ACC112 (cell line): ENCODE measurements around the gene NGEF.

Experiments
- H2AFZ ChIP-seq: fragments of 200-600 bp; sonication (generic); one replicate; pipeline ENCODE4 v1.6.0; 2017; ENCODE audit warnings: antibody characterized with exemption, low read length; ENCODE audit not compliant: unreplicated experiment
- H3K27ac ChIP-seq: fragments of 200-600 bp; sonication (generic); 2 replicates; pipeline ENCODE4 v1.5.1; 2014; ENCODE audit warnings: low read depth, mild to moderate bottlenecking, antibody characterized with exemption, low read length, moderate library complexity
- H3K27me3 ChIP-seq: fragments of 200-600 bp; sonication (generic); 2 replicates; pipeline ENCODE4 v1.6.1; 2014; ENCODE audit warnings: mild to moderate bottlenecking, antibody characterized with exemption, low read length, moderate library complexity, mixed read lengths; ENCODE audit not compliant: insufficient read depth
- H3K36me3 ChIP-seq: fragments of 200-600 bp; sonication (generic); 2 replicates; pipeline ENCODE4 v1.6.1; 2016; ENCODE audit warnings: mild to moderate bottlenecking, antibody characterized with exemption, low read length, moderate library complexity, mixed read lengths; ENCODE audit not compliant: insufficient read depth
- H3K4me1 ChIP-seq: fragments of 200-600 bp; sonication (generic); one replicate; pipeline ENCODE4 v1.6.1; 2016; ENCODE audit warnings: low read length, mixed read lengths; ENCODE audit not compliant: insufficient read depth, unreplicated experiment, control insufficient read depth
- H3K4me3 ChIP-seq: fragments of 200-600 bp; sonication (generic); 2 replicates; pipeline ENCODE4 v1.5.1; 2014; ENCODE audit warnings: mild to moderate bottlenecking, low read depth, low read length
- H3K79me2 ChIP-seq: fragments of 200-600 bp; sonication (generic); one replicate; pipeline ENCODE4 v1.6.0; 2016; ENCODE audit warnings: low read length; ENCODE audit not compliant: control insufficient read depth, unreplicated experiment, insufficient read depth

Gene NGEF

GRCh38 chr2:232940724-232941123 lies 72.3 kb downstream of the NGEF start:
- Histone ChIP-seq H3K36me3 (no peaks in the 10 kb centered on the region), H3K27me3 (peaks cover 8% of the 10 kb centered on the region; the same call in 1 of the 2 replicates), H3K79me2 (no peaks in the 10 kb centered on the region), H3K27ac (no peak overlapping the region), H2AFZ (no peak overlapping the region), H3K4me3 (no peak overlapping the region), H3K4me1 (peaks cover 6% of the 10 kb centered on the region)

DNA sequence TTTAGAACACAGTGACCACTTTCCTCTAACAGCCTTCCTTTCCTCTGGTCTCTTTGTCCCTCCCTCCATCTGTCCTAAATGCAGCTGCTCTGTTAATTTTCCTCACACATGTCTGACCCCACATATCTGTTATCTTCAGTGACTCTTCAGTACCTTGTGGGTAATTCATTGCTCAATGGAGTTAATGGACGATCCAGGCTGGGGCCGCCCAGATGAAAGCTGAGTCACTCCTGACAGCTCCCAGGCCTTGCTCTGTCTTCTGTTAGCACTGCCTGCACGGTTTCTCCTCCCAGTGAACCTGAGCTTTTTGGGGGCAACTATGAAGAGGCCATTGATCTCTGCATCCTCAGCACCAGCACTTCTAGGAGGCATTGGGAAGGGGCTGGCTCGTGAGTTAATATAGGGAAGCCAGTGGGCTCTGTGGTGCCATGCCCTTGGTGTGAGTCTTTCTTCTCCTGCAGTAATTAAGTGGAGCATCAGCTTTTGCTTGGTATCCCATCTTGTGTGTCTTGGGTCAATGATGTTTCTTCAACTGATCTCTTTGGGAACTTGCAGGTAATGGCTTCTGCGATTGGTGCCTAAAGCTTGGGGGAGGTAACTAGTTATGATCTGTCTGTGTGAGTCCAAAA lies 75.7 kb downstream of the NGEF start:
- Histone ChIP-seq H3K27ac (no peak overlapping the region), H3K27me3 (peaks cover 8% of the 10 kb centered on the region; the same call in 1 of the 2 replicates), H3K79me2 (no peaks in the 10 kb centered on the region), H3K4me3 (no peak overlapping the region), H2AFZ (no peak overlapping the region), H3K4me1 (peaks cover 6% of the 10 kb centered on the region), H3K36me3 (no peaks in the 10 kb centered on the region)

DNA sequence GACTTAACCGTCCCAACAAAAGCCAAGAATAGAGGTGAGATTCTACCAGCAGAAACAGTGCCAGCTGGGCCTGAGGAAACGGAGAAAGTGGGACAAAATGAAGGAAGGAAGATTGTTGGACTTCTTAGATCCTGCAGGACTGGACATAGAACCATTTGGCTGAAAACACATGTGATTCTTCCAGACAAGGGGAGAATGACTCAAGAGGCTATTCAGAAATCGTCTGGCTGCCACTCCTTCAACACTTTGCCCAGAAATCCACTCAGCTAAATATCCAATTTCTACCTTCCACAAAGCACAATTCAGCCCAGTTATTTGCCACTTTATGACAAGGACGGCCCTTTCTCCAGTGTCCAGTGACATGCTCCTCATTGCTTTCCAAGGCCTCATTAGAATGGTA lies 81.4 kb downstream of the NGEF start:
- Histone ChIP-seq H3K27ac (no peak overlapping the region), H3K36me3 (no peaks in the 10 kb centered on the region), H3K27me3 (peaks cover 36% of the 10 kb centered on the region), H3K4me1 (no peaks in the 10 kb centered on the region), H3K4me3 (no peak overlapping the region), H3K79me2 (no peaks in the 10 kb centered on the region), H2AFZ (no peak overlapping the region)

DNA sequence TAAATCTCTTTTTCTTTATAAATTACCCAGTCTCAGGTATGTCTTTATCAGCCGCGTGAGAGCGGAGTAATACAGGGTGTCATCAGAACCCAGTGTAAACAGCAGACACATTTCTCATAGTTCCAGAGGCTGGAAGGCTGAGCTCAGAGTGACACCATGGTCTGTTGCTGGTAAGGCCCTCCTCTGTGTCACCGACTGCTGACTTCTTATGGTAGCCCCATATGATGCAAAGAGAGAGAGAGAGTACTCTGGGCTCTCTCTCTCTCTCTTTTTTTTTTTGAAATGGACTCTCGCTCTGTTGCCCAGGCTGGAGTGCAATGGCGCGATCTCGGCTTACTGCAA lies 83.0 kb downstream of the NGEF start:
- H3K36me3 ChIP-seq, result no peaks in the 10 kb centered on the region
- H3K4me3 ChIP-seq, result no peak overlapping the region
- no peak overlapping the region for H2AFZ ChIP-seq
- peaks cover 51% of the 10 kb centered on the region for H3K27me3 ChIP-seq
- H3K27ac ChIP-seq, result no peak overlapping the region
- H3K4me1 ChIP-seq, result no peaks in the 10 kb centered on the region
- no peaks in the 10 kb centered on the region for H3K79me2 ChIP-seq

- Histone ChIP-seq H3K4me3 (no peak overlapping the region), H3K27me3 (peaks cover 54% of the 10 kb centered on the region), H3K79me2 (no peaks in the 10 kb centered on the region), H2AFZ (no peak overlapping the region), H3K36me3 (no peaks in the 10 kb centered on the region), H3K27ac (no peak overlapping the region), H3K4me1 (no peaks in the 10 kb centered on the region)
These were observed 83.6 kb downstream of the NGEF start for GRCh38 chr2:232929303-232930058.

GRCh38 chr2:232928551-232929302 lies 84.3 kb downstream of the NGEF start:
- Histone ChIP-seq H3K4me3 (peak overlapping the region; percentile 33; the same call in 1 of the 2 replicates), H3K79me2 (no peaks in the 10 kb centered on the region), H3K27ac (no peak overlapping the region), H3K36me3 (no peaks in the 10 kb centered on the region), H2AFZ (no peak overlapping the region), H3K27me3 (peaks cover 56% of the 10 kb centered on the region), H3K4me1 (no peaks in the 10 kb centered on the region)

DNA sequence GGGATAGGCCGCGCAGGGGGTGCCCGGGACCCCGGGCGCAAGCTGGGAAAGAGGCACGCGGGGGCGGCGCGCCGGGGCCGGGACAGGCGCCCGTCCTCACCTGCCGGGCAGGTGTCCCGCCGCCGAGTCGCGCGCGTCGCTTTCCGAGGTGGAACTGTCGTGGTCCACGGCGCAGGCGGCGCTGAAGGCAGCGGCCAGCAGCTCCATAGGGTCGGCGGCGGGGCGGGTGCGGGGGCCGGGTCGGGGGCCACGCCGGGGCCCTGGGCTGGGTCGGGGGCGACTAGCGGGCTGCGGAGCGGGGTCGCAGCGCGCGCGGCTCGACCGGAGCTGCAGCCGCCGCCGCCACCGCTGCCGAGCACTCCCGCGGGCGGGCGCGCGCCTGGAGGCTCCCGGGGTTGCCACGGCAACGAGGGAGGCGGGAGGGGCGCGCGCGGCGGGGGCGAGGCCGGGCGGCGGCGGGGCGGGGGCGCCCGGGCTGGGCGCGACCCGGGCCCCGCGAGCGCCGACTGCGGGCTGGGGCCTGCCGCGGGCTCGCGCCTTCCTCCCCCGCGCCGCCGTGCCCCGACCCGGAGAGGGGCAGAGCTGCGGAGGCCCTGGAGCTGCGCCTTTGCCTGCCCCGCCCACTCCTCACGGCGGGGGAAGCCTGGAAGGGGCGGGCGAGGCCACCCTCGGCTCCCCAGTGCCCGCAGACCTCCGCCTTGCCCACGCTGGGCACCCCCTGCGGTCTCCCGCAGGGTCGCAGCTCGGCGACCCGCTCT lies 85.1 kb downstream of the NGEF start:
- Histone ChIP-seq H3K4me3 (peak overlapping the region; percentile 75), H3K36me3 (no peaks in the 10 kb centered on the region), H3K4me1 (no peaks in the 10 kb centered on the region), H3K27ac (no peak overlapping the region), H3K27me3 (peaks cover 56% of the 10 kb centered on the region), H2AFZ (no peak overlapping the region), H3K79me2 (no peaks in the 10 kb centered on the region)

- H3K36me3 ChIP-seq, result no peaks in the 10 kb centered on the region
- H3K4me3 ChIP-seq, result peak overlapping the region; percentile 75
- no peak overlapping the region for H3K27ac ChIP-seq
- H3K79me2 ChIP-seq, result no peaks in the 10 kb centered on the region
- H3K4me1 ChIP-seq, result no peaks in the 10 kb centered on the region
- H2AFZ ChIP-seq, result peak overlapping the region; percentile 64
- H3K27me3 ChIP-seq, result peaks cover 56% of the 10 kb centered on the region
These were observed 85.8 kb downstream of the NGEF start for GRCh38 chr2:232927032-232927792.

DNA sequence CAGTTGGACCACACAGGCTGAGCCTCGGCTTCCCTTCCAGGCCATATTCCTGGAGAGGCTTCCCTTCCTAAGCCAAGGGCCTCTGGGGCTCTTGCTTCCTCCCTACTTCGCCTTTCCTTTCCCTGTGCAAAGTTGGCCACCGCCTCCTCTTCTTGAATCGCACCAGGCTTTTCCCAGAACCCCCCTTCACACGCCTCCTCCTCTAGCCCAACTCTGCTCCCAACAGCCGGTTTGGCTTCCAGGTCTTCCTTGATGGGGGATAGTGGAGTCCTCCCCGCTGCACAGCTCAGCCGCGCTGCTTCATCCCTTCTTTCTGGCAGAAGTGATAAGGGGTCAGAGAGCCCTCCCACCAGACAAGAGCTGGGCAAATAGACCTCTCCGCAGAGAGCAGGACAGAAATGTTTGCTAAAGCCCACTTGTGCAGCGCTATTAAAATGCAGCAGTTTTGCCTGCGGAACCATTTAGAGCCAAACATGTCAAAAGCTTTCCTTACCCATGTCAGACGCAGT lies 86.6 kb downstream of the NGEF start:
- no peak overlapping the region for H2AFZ ChIP-seq
- H3K27me3 ChIP-seq, result peaks cover 56% of the 10 kb centered on the region
- no peak overlapping the region for H3K27ac ChIP-seq
- no peaks in the 10 kb centered on the region for H3K4me1 ChIP-seq
- H3K79me2 ChIP-seq, result no peaks in the 10 kb centered on the region
- peak overlapping the region; percentile 75 for H3K4me3 ChIP-seq
- no peaks in the 10 kb centered on the region for H3K36me3 ChIP-seq

DNA sequence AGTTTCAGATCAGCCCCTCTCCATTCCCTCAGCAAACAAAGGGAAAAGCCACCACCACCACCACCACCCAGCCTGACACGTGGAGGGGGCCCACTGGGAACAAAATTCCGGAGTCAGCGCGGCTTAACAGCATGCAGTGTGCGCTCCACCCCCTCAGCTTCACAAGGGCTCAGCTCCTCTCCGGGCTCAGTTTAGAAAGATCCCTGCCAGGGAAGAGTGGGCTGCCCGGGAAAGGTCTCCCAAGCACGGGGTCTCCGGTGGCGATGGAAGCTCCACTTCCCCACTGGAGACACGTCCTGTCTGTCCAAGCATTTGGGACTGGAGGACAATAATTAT lies 87.3 kb downstream of the NGEF start:
- Histone ChIP-seq H3K36me3 (no peaks in the 10 kb centered on the region), H3K79me2 (no peaks in the 10 kb centered on the region), H3K27me3 (peaks cover 57% of the 10 kb centered on the region), H2AFZ (no peak overlapping the region), H3K4me3 (no peak overlapping the region), H3K4me1 (no peaks in the 10 kb centered on the region), H3K27ac (no peak overlapping the region)
